GM12801 (cell line): ENCODE data around the gene CEP72.

Experiments used
- TF ChIP-seq, protein P1 (sequence below): IDR thresholded peaks from one replicate; pipeline ENCODE4 v1.5.1; 2011; ENCODE audit warnings: control low read depth; ENCODE audit not compliant: insufficient read length; ENCODE audit errors: extremely low read depth

The CEP72 gene

DNA sequence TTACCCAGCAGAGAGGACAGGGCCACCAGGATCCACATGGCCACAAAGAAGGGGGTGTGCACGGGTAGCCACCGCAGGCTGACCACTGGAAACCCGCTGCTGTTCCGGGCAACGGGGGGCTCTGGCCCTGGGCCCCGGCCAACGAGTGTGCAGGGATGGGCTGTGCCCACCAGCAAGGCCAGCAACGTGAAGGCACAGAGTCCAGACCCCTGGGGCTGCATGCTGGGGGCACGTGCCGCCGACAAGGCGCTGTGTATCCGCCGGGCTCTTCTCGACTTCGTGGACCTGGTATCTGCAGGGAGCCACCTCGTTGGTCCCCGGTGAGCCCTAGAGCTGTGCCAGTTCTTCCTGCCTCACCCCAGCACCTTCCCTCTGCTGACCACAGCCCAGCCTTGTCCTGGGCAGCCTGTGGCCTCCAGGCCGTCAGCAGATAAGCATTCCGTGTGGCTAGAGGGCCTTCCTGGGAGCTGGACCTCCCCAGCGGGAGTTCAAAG, 42.2 kb upstream of the CEP72 start:
- TF ChIP-seq, protein P1, sequence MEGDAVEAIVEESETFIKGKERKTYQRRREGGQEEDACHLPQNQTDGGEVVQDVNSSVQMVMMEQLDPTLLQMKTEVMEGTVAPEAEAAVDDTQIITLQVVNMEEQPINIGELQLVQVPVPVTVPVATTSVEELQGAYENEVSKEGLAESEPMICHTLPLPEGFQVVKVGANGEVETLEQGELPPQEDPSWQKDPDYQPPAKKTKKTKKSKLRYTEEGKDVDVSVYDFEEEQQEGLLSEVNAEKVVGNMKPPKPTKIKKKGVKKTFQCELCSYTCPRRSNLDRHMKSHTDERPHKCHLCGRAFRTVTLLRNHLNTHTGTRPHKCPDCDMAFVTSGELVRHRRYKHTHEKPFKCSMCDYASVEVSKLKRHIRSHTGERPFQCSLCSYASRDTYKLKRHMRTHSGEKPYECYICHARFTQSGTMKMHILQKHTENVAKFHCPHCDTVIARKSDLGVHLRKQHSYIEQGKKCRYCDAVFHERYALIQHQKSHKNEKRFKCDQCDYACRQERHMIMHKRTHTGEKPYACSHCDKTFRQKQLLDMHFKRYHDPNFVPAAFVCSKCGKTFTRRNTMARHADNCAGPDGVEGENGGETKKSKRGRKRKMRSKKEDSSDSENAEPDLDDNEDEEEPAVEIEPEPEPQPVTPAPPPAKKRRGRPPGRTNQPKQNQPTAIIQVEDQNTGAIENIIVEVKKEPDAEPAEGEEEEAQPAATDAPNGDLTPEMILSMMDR = no peak

DNA sequence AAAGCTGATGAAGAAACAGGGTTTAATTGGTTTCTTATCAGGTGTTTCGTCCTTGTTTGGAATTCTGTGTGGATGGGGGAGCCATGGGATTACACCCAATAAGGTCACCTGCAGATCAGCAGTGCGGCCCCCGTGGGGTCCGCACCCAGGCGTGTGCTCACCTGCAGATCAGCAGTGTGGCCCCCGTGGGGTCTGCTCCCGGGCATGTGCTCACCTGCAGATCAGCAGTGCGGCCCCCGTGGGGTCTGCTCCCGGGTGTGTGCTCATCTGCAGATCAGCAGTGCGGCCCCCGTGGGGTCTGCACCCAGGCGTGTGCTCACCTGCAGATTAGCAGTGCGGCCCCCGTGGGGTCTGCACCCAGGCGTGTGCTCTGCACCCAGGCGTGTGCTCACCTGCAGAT, 41.7 kb upstream of the CEP72 start:
- TF ChIP-seq, protein P1 = no peak

DNA sequence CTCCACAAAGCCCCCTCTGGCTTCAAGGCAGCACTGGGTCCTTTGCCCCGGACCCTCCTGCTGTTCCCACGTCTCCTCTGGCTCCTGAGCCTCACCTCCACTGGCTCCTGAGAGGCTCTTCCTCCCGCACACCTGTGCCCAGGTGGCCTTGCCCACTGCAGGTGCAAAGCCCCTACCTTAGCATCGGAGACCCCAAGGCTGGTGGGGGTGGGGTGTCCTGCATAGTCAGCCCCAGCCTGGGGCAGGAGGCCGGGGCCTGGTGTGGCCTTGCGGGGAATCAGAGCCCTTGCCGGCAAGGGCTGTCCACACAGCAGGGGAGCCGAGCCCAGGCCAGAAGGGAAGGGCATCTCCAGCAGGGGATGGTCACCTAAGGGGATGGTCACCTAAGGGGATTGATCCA, 41.3 kb upstream of the CEP72 start:
- TF ChIP-seq, protein P1 = no peak

DNA sequence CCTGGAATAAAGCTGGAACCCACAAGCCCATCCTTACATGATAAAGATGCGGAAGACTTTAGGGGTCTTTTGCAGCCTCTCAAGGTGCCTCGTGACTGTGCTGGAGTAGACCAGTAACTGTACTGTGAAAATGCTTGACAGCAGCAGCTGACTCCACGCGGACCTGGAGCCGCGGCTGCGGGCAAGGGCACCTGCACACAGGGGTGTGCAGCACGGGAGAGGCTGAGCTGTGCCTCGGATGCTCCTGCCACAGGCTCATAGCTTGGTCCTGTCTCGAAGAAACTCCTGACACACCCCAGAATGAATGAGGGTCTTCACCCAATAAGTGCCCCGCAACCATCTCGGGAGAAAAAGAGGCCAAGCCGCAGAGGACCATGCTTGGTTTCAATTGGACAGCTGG, 40.3 kb upstream of the CEP72 start:
- TF ChIP-seq, protein P1 = no peak

DNA sequence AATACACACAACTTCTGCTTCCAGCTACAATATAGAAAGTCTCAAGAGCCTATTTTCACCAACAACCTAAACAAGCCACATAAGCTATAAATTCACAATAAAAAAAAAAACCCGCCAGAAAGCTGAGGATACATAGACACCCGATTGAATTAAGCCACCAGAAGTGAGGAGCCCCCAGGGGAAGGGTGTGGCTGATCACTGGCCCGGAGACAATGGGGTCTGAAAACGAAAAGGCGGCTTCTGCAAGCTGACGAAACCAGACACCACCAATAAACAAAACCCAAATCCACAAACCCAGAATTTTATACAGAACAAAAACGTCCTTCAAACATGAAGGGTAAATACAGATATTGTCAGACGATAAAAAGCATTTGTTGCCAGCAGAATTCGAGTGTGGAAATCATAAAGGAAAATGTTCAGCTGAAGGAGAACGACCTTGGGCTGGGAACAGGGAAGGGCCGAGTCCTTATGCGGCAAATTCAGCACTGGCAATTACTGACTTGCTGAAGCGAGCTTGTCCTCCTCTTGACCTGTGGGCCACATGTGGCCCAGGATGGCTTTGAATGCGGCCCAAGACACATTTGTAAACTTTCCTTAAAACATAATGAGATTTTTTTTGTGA, 39.6 kb upstream of the CEP72 start:
- TF ChIP-seq, protein P1 = no peak

DNA sequence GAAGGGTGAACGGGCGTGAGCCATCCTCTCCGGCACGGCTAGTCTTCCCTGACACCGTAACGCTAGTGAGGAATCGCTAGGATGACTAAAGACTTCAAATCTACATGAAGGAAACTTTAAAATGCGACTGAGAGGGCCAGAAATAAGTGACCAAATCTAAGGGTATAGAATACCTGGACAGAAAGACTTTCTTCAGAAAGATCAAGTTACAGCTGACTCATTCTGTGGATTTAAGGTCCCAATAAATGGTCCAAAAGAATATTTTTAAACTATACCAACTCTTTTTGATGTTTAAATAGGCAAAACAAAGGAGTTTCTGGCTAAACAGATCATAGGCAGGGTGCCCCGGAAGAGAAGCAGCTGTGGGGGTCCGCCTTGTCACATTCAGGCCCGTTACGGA, 38.9 kb upstream of the CEP72 start:
- TF ChIP-seq, protein P1 = no peak

DNA sequence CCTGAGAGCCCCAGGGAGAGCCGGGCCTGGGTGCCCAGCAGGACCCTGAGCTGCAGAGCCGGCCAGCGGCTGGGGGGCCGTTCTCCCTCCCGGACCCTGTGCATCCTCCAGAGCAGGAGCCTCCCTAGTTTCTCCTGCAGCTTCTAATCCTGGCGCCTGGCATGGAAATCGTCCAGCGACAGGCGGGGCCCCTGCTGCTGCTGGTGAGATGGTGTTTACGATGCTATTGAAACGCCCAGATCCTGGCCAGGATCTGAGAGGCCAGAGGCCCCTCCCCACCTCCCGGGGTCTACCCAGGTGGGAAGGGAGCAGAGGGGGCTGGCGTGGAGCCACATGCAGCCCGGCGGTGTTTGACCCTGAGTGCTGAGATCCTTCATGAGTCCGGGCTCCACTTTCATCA, 38.2 kb upstream of the CEP72 start:
- TF ChIP-seq, protein P1 = no peak
